ENCODE results near the gene PSME1.

DNA sequence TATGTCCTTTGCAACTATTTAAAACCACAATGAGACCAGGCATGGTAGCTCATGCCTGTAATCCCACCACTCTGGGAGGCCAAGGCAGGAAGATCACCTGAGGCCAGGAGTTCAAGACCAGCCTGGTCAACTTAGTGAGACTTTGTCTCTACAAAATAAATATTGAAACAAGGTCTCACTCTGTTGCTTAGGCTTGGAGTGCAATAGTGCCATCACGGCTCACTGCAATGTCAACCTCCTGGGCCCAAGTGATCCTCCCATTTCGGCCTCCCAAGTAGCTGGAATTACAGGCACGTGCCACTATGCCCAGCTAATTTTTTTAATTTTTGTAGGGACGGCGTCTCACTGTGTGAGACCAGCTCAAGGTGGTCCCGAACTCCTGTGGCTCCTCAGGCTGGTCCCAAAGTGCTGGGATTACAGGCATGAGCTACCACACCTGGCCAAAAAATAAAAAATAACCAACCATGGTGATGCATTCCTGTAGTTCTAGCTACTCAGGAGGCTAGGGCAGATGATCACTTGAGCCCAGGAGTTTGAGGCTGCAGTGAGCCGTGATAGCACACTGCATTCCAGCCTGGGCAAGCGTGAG lies 6.5 kb upstream of the PSME1 start:
- no peak for TF ChIP-seq CTCF (conservative IDR thresholded peaks at IDR 0.05; ENCODE audit: low read depth in 2 of 2)
- no peak for TF ChIP-seq POLR2AphosphoS5 (IDR thresholded peaks at IDR 0.05; ENCODE audit: low read depth)
- no peak for TF ChIP-seq EZH2 (IDR thresholded peaks at IDR 0.05; ENCODE audit: low read depth, unreplicated experiment)
- no peak for TF ChIP-seq CREB1 (CRISPR knock-in tag; IDR thresholded peaks at IDR 0.05; ENCODE audit: low read depth)
